Spleen (tissue), 13 donors: ENCODE data around the gene RIMS3. TPM values are rescaled to one million over a fixed set of nuclear protein-coding genes. Genes with fewer than 3 reads are reported as not detected.
A peak's percentile ranks its signal among the peaks of the same experiment; 100 is the strongest.

ENCODE experiments used
- DNase-seq: peaks from one replicate; pipeline ENCODE4 v3.0.0-alpha.2; 2020
- H3K27ac ChIP-seq, 8 donors: fragments of 200-600 bp; sonication (generic) in 7 of 8; 1 replicate in 4 of 8; 2 replicates in 4 of 8; pipeline versions ENCODE4 v1.5.0 to v1.8.0; 2016 to 2021; ENCODE audit warnings: inconsistent platforms in 4 of 8, mild to moderate bottlenecking in 4 of 8, moderate library complexity in 1 of 8
- H3K27me3 ChIP-seq, 7 donors: fragments of 200-600 bp; sonication (generic) in 6 of 7; replicated peaks in 1 of 7; 1 replicate in 4 of 7; 2 replicates in 3 of 7; pipeline versions ENCODE4 v1.5.0 to v1.8.0; 2016 to 2021; ENCODE audit warnings: inconsistent platforms in 3 of 7, mild to moderate bottlenecking in 1 of 7
- H3K36me3 ChIP-seq, 6 donors: fragments of 200-600 bp; sonication (generic) in 5 of 6; 1 replicate in 4 of 6; 2 replicates in 2 of 6; pipeline versions ENCODE4 v1.5.0 to v1.8.0; 2016 to 2021; ENCODE audit warnings: inconsistent platforms in 2 of 6
- H3K4me1 ChIP-seq, 6 donors: fragments of 200-600 bp; sonication (generic) in 5 of 6; 1 replicate in 3 of 6; 2 replicates in 3 of 6; pipeline versions ENCODE4 v1.5.0 to v1.8.0; 2016 to 2021; ENCODE audit warnings: inconsistent platforms in 3 of 6
- H3K4me3 ChIP-seq, 8 donors: fragments of 200-600 bp; sonication (generic) in 7 of 8; 1 replicate in 4 of 8; 2 replicates in 4 of 8; pipeline versions ENCODE4 v1.5.0 to v1.8.0; 2016 to 2021; ENCODE audit warnings: inconsistent platforms in 4 of 8, mild to moderate bottlenecking in 4 of 8, moderate library complexity in 2 of 8
- H3K9me3 ChIP-seq, 8 donors: fragments of 200-600 bp; sonication (generic) in 7 of 8; 1 replicate in 4 of 8; 2 replicates in 4 of 8; pipeline versions ENCODE4 v1.5.0 to v1.8.0; 2016 to 2021; ENCODE audit warnings: inconsistent platforms in 4 of 8
- CTCF ChIP-seq, 11 experiments: fragments of 200-600 bp in 7 of 11; fragments of 450-650 bp in 4 of 11; sonication (generic) in 4 of 11; IDR thresholded peaks in 8 of 11; conservative IDR thresholded peaks in 3 of 11; 1 replicate in 7 of 11; 2 replicates in 4 of 11; pipeline versions ENCODE4 v1.4.0 to v1.8.0; 2016 to 2021; ENCODE audit warnings: antibody characterized with exemption in 11 of 11, inconsistent platforms in 4 of 11, mild to moderate bottlenecking in 1 of 11
- POLR2A ChIP-seq, 3 donors: fragments of 450-650 bp; IDR thresholded peaks; one replicate each; pipeline ENCODE4 v1.5.1; 2017; ENCODE audit warnings: antibody characterized with exemption in 3 of 3, mild to moderate bottlenecking in 1 of 3
- POLR2AphosphoS5 ChIP-seq, 3 donors: sonication (generic); formaldehyde crosslinking; IDR thresholded peaks; one replicate each; pipeline ENCODE4 v1.5.1; 2017; ENCODE audit warnings: antibody characterized with exemption in 3 of 3
- WGBS, 5 donors: extraction: QIAGEN DNeasy Blood & Tissue Kit in 3 of 5; methylation state at CpG; one replicate each; pipeline versions ENCODE4 v1.1.5 to v1.1.7; 2013 to 2018; 5-methylcytosine and 5-hydroxymethylcytosine counted together
- intact Hi-C: fragments of 100-400 bp; cut with DNase I; formaldehyde crosslinking; loops from one replicate; pipeline ENCODE4 v1.15.0; 2023; ENCODE audit warnings: low total_unique reads
- long read RNA-seq, 2 donors: transcript quantifications; one replicate each; lab custom pipeline, GENCODE V29; 2026
- polyA plus RNA-seq, 3 donors: library from polyadenylated mRNA; stranded (reverse); fragments of 200-250 nt; gene quantifications; one replicate each; pipeline ENCODE4 v1.2.1, GENCODE V29; 2013
- total RNA-seq, 7 donors: library from RNA; depleted of rRNA in 3 of 7; stranded (reverse); fragments of >200 nt in 3 of 7; fragmentation: NEBNext Ultra II Directional in 4 of 7; extraction: Animal tissue kit (Norgen Biotek cat#: 25700) in 4 of 7; gene quantifications; one replicate each; pipeline versions ENCODE4 v1.1.0 to v1.2.1, GENCODE V29; 2016 to 2021
- donor health status: healthy with polysubstance abuse.
- donor health status: DM: no; HTN: no; CAD: no; lungs with moderate emphysema.
- donor health status: DM: no; HTN: no; CAD: no.
- donor health status: Bipolar disorder and iron deficiency.
- donor health status: healthy.
- donor health status: DM: no; HTN: no; CAD: no.
- donor health status: DM: yes; HTN: yes; CAD: no.

The RIMS3 gene
- 1 to 10 TPM; 1.6 to 6.9 (median 3.3) TPM for total RNA-seq
- 1 to 10 TPM in 1 of 3 donors, under 1 TPM in 2; 0.30 to 1.0 (median 0.44) TPM for polyA plus RNA-seq
- long read RNA-seq, donor 1, full-length matches to known transcripts = 4 of 4 reads
- long read RNA-seq, donor 1, partial matches to known transcripts = 0 of 4 reads
- long read RNA-seq, donor 1, other reads (novel, unspliced or antisense) = 0 of 4 reads
- long read RNA-seq, donor 2, full-length matches to known transcripts = 1 of 1 reads
- long read RNA-seq, donor 2, partial matches to known transcripts = 0 of 1 reads
- long read RNA-seq, donor 2, other reads (novel, unspliced or antisense) = 0 of 1 reads

- Histone ChIP-seq H3K27me3 (no peaks in the 10 kb centered on the region), H3K4me3 (peak within 1 kb of the TSS; percentile 31 to 90 (median 64)), H3K4me1 (peaks cover 3 to 53% (median 30%) of the 10 kb centered on the region in 6 donors), H3K36me3 (no peaks in the 10 kb centered on the region), H3K27ac (peak within 1 kb of the TSS in 5 of 8 donors; percentile 20 to 71 (median 53)), H3K9me3 (no peaks in the 10 kb centered on the region)
- peak; percentile 95 for DNase-seq
- TF ChIP-seq POLR2A (IDR thresholded peaks at IDR 0.05) = no peak
- TF ChIP-seq POLR2AphosphoS5 (IDR thresholded peaks at IDR 0.05) = peak; percentile 29 to 65 (median 55)
- TF ChIP-seq CTCF (IDR thresholded peaks at IDR 0.05 in 8 of 11, conservative IDR thresholded peaks at IDR 0.05 in 3 of 11) = peak in 1 of 11 experiments; percentile 20
- 0 to 3% (median 1%) methylated on average over 24 to 59 of the region's 59 CpGs for WGBS, 5 donors
- intact Hi-C loops = loop anchor here (5.0 kb wide), 1 partner anchor 53 kb away; no protein-coding TSS in a partner anchor
These were observed at the start of gene RIMS3 for GRCh38 chr1:40665335-40666171. Gene RIMS3, minus strand, starts transcription at chr1:40665682. Its CDS starts 23,757 bp downstream, at chr1:40641925.

- Histone ChIP-seq H3K4me3 (peak overlapping the region in 1 of 8 donors; percentile 70), H3K27me3 (no peaks in the 10 kb centered on the region), H3K4me1 (peaks cover 55 to 96% (median 80%) of the 10 kb centered on the region in 6 donors), H3K9me3 (no peaks in the 10 kb centered on the region), H3K27ac (peak overlapping the region; percentile 58 to 89 (median 83)), H3K36me3 (no peaks in the 10 kb centered on the region)
- intact Hi-C loops = no loop called here
- DNase-seq = no peak
- peak in 1 of 3 donors; percentile 48 for TF ChIP-seq POLR2AphosphoS5 (IDR thresholded peaks at IDR 0.05)
- TF ChIP-seq POLR2A (IDR thresholded peaks at IDR 0.05) = no peak
- peak in 1 of 11 experiments; percentile 25 for TF ChIP-seq CTCF (IDR thresholded peaks at IDR 0.05 in 8 of 11, conservative IDR thresholded peaks at IDR 0.05 in 3 of 11)
These were observed 47.5 kb upstream of the RIMS3 start for GRCh38 chr1:40712997-40713396.

GRCh38 chr1:40712405-40712944 lies 47.0 kb upstream of the RIMS3 start:
- peak overlapping the region; percentile 27 to 89 (median 83) for H3K27ac ChIP-seq
- no peaks in the 10 kb centered on the region for H3K36me3 ChIP-seq
- H3K4me3 ChIP-seq = peak overlapping the region in 1 of 8 donors; percentile 70
- no peak for DNase-seq
- no peaks in the 10 kb centered on the region for H3K9me3 ChIP-seq
- WGBS, 5 donors = 44 to 82% (median 65%) methylated on average over 5 of the region's 5 CpGs
- H3K4me1 ChIP-seq = peaks cover 55 to 99% (median 81%) of the 10 kb centered on the region in 6 donors
- H3K27me3 ChIP-seq = no peaks in the 10 kb centered on the region
- intact Hi-C loops = no loop called here
- TF ChIP-seq POLR2A (IDR thresholded peaks at IDR 0.05) = no peak
- TF ChIP-seq POLR2AphosphoS5 (IDR thresholded peaks at IDR 0.05) = no peak
- no peak for TF ChIP-seq CTCF (IDR thresholded peaks at IDR 0.05 in 8 of 11, conservative IDR thresholded peaks at IDR 0.05 in 3 of 11)
